Measurements from ENCODE around the gene SEC23IP. TPM values are rescaled to one million over a fixed set of nuclear protein-coding genes. Genes with fewer than 3 reads are reported as not detected.

SEC23IP gene
- total RNA-seq, 2 donors from 2014 or later: 70.5 to 93.6 TPM

- Mint-ChIP-seq H3K27me3 (ENCODE audit: insufficient read depth) (peaks cover 8% of the 10 kb centered on the region), H3K9me3 (peaks cover 14% of the 10 kb centered on the region), H3K4me1 (no peaks in the 10 kb centered on the region), H3K27ac (no peak overlapping the region), H3K36me3 (ENCODE audit: low read depth) (no peaks in the 10 kb centered on the region), H3K4me3 (no peak overlapping the region)
- no peak for DNase-seq
- WGBS, 2 experiments (ENCODE audit: insufficient coverage in 1 of 2, insufficient read length in 1 of 2): 100% methylated on average over 1 of the region's 2 CpGs; no CpG with 5 or more reads in 1 of the 2 experiments
- Histone ChIP-seq H3K9ac (ENCODE audit: extremely low read depth, low read length, poor library complexity, severe bottlenecking) (no peak overlapping the region), H3K4me3 (ENCODE audit: low read length) (no peak overlapping the region), H3K4me1 (ENCODE audit: control insufficient read depth, insufficient read depth, low read length) (no peaks in the 10 kb centered on the region), H3K9me3 (ENCODE audit: control insufficient read depth, low read length) (peaks cover 15% of the 10 kb centered on the region), H3K36me3 (ENCODE audit: control insufficient read depth, insufficient read depth, low read length) (no peaks in the 10 kb centered on the region), H3K27ac (ENCODE audit: low read depth, low read length) (no peak overlapping the region), H3K27me3 (ENCODE audit: control insufficient read depth, insufficient read depth, low read length, poor library complexity, severe bottlenecking) (no peaks in the 10 kb centered on the region)
- no peak for TF ChIP-seq CTCF (conservative IDR thresholded peaks at IDR 0.05)
Measured at GRCh38 chr10:119991816-119992215, 99.3 kb downstream of the SEC23IP start.

Small RNA genes lying within 50 kb of the gene (microRNA-seq; reads per million reads assigned to microRNA genes)
- not detected for gene MIR4682 (ENCODE audit: borderline microRNAs expressed)

Other genes with a start within 250 kb of the SEC23IP start
- gene BAG3, start 241.3 kb upstream of the SEC23IP start, total RNA-seq: 10 to 100 TPM; 13.4 to 19.5 TPM
- gene INPP5F, start 166.7 kb upstream of the SEC23IP start, total RNA-seq: 10 to 100 TPM; 74.4 to 75.6 TPM
- gene MCMBP, start 19.9 kb upstream of the SEC23IP start, total RNA-seq: 10 to 100 TPM; 96.6 to 98.9 TPM